ENCODE measurements around the gene MAP4. TPM values are rescaled to one million over a fixed set of nuclear protein-coding genes. Genes with fewer than 3 reads are reported as not detected.

The MAP4 gene
- total RNA-seq, 1 experiment from 2014 or later, result 140 TPM

DNA sequence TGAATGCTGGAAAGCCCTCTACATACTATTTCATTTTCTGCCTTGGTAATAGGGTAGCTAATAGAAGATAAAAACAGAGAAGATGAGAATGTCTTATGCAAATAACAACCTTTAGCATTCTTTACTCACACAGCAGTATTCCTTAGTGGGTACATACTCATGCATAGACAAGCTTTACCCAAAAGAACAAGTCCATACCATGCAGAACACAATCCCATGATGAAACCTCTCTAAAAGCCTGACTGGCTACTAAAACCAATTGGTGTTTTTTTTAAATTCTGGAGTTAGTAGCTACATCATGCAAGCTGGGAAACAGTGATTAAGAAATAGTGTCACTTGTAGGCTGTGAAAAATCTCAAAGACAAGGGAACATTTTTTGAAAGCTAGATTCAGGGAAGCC is 108.4 kb downstream of the MAP4 start:
- DNase-seq, result no peak
- no peak overlapping the region for H2BK12ac ChIP-seq (ENCODE audit: insufficient read length, low read depth, low read length)
- H3K9me3 ChIP-seq (ENCODE audit: control insufficient read depth, low read depth, low read length), result no peaks in the 10 kb centered on the region
- no peak overlapping the region for H2AFZ ChIP-seq (ENCODE audit: low read length)
- H3K9me3 Mint-ChIP-seq, result no peaks in the 10 kb centered on the region
- H2BK5ac ChIP-seq (ENCODE audit: insufficient read length, low read length), result no peak overlapping the region
- H4K91ac ChIP-seq (ENCODE audit: insufficient read length, low read depth, low read length), result no peak overlapping the region
- H2BK20ac ChIP-seq (ENCODE audit: low read depth, low read length, poor library complexity, severe bottlenecking), result no peak overlapping the region
- H3K23me2 ChIP-seq (ENCODE audit: insufficient read length, low read depth, low read length, poor library complexity, severe bottlenecking), result no peaks in the 10 kb centered on the region
- no peak overlapping the region for H3K14ac ChIP-seq (ENCODE audit: insufficient read depth, low read length)
- peaks cover 15 to 24% of the 10 kb centered on the region in 2 experiments for H3K4me1 Mint-ChIP-seq
- no peaks in the 10 kb centered on the region for H4K20me1 ChIP-seq (ENCODE audit: control insufficient read depth, insufficient read depth, insufficient read length)
- H3K56ac ChIP-seq (ENCODE audit: insufficient read length, low read depth, low read length), result no peak overlapping the region
- H3K79me1 ChIP-seq (ENCODE audit: insufficient read depth, low read depth, low read length, poor library complexity, severe bottlenecking), result no peaks in the 10 kb centered on the region
- H4K5ac ChIP-seq (ENCODE audit: insufficient read length, low read depth, low read length), result no peak overlapping the region
- H3K18ac ChIP-seq (ENCODE audit: insufficient read length, low read depth, low read length), result no peak overlapping the region
- no peak overlapping the region for H2BK120ac ChIP-seq (ENCODE audit: low read depth, low read length, poor library complexity, severe bottlenecking)
- H3K79me2 ChIP-seq (ENCODE audit: insufficient read depth, low read length), result no peaks in the 10 kb centered on the region
- TF ChIP-seq, protein P1, sequence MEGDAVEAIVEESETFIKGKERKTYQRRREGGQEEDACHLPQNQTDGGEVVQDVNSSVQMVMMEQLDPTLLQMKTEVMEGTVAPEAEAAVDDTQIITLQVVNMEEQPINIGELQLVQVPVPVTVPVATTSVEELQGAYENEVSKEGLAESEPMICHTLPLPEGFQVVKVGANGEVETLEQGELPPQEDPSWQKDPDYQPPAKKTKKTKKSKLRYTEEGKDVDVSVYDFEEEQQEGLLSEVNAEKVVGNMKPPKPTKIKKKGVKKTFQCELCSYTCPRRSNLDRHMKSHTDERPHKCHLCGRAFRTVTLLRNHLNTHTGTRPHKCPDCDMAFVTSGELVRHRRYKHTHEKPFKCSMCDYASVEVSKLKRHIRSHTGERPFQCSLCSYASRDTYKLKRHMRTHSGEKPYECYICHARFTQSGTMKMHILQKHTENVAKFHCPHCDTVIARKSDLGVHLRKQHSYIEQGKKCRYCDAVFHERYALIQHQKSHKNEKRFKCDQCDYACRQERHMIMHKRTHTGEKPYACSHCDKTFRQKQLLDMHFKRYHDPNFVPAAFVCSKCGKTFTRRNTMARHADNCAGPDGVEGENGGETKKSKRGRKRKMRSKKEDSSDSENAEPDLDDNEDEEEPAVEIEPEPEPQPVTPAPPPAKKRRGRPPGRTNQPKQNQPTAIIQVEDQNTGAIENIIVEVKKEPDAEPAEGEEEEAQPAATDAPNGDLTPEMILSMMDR (conservative IDR thresholded peaks at IDR 0.05), result no peak
- H4K8ac ChIP-seq (replicated peaks; ENCODE audit: insufficient read length, low read depth, low read length), result no peak overlapping the region
- no peak overlapping the region for H3K4me3 Mint-ChIP-seq
- H3K27ac Mint-ChIP-seq, result peak overlapping the region in 1 of 3 experiments; percentile 78; a peak in 2 of 7 replicates
- no peaks in the 10 kb centered on the region for H3K27me3 Mint-ChIP-seq (ENCODE audit: low read depth)
- peaks cover 7 to 42% (median 27%) of the 10 kb centered on the region in 3 experiments; a peak in 6 of 7 replicates for H3K36me3 Mint-ChIP-seq (ENCODE audit: insufficient read depth in 1 of 3, low read depth in 3 of 3)
- H2BK15ac ChIP-seq (ENCODE audit: low read depth, low read length), result no peak overlapping the region
- no peak overlapping the region for H3K4ac ChIP-seq (ENCODE audit: low read depth, low read length)
- no peak overlapping the region for H2AK5ac ChIP-seq (ENCODE audit: insufficient read length, low read length)
- no peaks in the 10 kb centered on the region for H3K4me1 ChIP-seq (ENCODE audit: insufficient read depth, low read length)
- H3K23ac ChIP-seq (ENCODE audit: insufficient read length, low read depth, low read length), result no peak overlapping the region
- no peak overlapping the region for H3T11ph ChIP-seq (ENCODE audit: low read length)
- H3K27ac ChIP-seq (ENCODE audit: insufficient read length, low read depth, low read length), result no peak overlapping the region
- H3K9ac ChIP-seq (ENCODE audit: extremely low read depth, insufficient read length, low read length), result no peak overlapping the region
- no peaks in the 10 kb centered on the region for H3K27me3 ChIP-seq (ENCODE audit: insufficient read depth, low read length)
- H3K4me2 ChIP-seq (ENCODE audit: insufficient read depth, insufficient read length, low read length), result no peak overlapping the region

All from H9 (cell line).